Kidney glomerular epithelial cell (primary cell): ENCODE results near the gene BRD2.
"Not testable (repeated sequence)": the region's sequence is repeated elsewhere in the genome, so short reads cannot be mapped to it uniquely, and the experiment has no call there.

ENCODE experiments used
- DNase-seq: peaks from one replicate; lab custom pipeline; 2025; lab: John Stamatoyannopoulos, UW

The BRD2 gene

GRCh38 chr6:32968093-32968866 lies at the start of gene BRD2:
TSS of gene BRD2 (plus strand) at chr6:32968594. CDS start at chr6:32972899, 4,305 bp downstream.
- peak; percentile 84 for DNase-seq

- DNase-seq, result no peak
Observed at GRCh38 chr6:32920715-32921114, 47.7 kb upstream of the BRD2 start.

- no peak for DNase-seq
Observed at GRCh38 chr6:32922083-32922482, 46.3 kb upstream of the BRD2 start.

GRCh38 chr6:32931211-32931610 lies 37.2 kb upstream of the BRD2 start:
- DNase-seq, result no peak

GRCh38 chr6:32932132-32932868 lies 36.1 kb upstream of the BRD2 start:
- DNase-seq, result no peak

- peak; percentile 12 for DNase-seq
Observed at GRCh38 chr6:32933661-32934085, 34.7 kb upstream of the BRD2 start.

- DNase-seq, result no peak
Observed at GRCh38 chr6:32935551-32936238, 32.7 kb upstream of the BRD2 start.

GRCh38 chr6:32936239-32937152 lies 31.9 kb upstream of the BRD2 start:
- DNase-seq, result peak; percentile 20

- DNase-seq, result no peak
Observed at GRCh38 chr6:32937230-32937633, 31.2 kb upstream of the BRD2 start.

GRCh38 chr6:32938494-32938893 lies 29.9 kb upstream of the BRD2 start:
- DNase-seq, result no peak

GRCh38 chr6:32940656-32941213 lies 27.7 kb upstream of the BRD2 start, which contains the start of gene HLA-DMB:
TSS of gene HLA-DMB (minus strand) at chr6:32941028. CDS start at chr6:32940807, 221 bp downstream.
- DNase-seq, result peak; percentile 71

GRCh38 chr6:32941214-32941768 lies 27.1 kb upstream of the BRD2 start:
- DNase-seq, result peak; percentile 89

- DNase-seq, result not testable (repeated sequence)
Observed at GRCh38 chr6:32942555-32943123, 25.8 kb upstream of the BRD2 start.

GRCh38 chr6:32943864-32944649 lies 24.3 kb upstream of the BRD2 start:
- DNase-seq, result no peak

GRCh38 chr6:32945108-32945760 lies 23.2 kb upstream of the BRD2 start:
- DNase-seq, result no peak

GRCh38 chr6:32945953-32946352 lies 22.4 kb upstream of the BRD2 start:
- DNase-seq, result no peak

- DNase-seq, result no peak
Observed at GRCh38 chr6:32946893-32947292, 21.5 kb upstream of the BRD2 start.

GRCh38 chr6:32947552-32948465 lies 20.6 kb upstream of the BRD2 start:
- peak; percentile 54 for DNase-seq
